GM21381 (cell line): ENCODE measurements around the gene NCKAP5L.
A peak's percentile ranks its signal among the peaks of the same experiment; 100 is the strongest.

ENCODE experiments used
- ATAC-seq: cut with Tn5 transposase; IDR thresholded peaks from one replicate; pipeline ENCODE4 v1.9.1; 2021; ENCODE audit warnings: mild to moderate bottlenecking, moderate library complexity; ENCODE audit not compliant: unreplicated experiment

Gene NCKAP5L

DNA sequence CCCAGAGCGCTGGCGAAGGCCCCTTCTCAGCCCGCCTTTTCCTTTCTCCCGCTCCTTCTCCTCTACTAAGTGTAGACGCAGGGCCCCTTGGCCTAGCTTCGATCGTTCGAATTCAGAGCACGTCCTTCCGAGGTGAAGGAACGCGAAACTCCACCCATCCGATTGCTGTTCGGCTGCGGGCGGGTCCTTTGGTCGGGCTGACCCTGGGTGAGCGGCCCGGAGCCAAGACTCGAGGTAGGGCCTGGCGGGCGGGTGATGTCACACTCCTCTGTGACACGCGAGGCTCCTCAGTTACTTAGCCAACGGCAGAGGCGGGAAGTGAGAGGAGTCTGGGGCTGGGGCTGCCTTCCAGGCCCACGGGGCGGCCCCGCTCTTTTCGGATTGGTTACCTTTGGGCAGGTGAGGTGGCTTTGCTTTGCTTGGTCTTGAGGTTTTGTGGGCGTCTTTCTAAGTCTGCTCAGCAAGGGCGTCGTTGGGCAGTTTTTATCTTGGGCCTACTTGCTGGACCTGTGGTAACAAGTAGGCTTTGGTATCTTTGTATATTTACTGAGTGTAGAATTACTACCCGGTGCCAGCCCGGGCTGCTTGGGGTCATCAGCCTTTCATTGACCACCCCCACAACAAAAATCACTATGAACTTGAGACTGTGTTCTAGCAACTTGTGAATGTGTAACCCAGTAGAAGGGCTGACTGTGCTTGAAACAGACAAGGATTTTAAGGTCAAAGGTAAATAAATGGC lies 86.2 kb downstream of the NCKAP5L start:
- ATAC-seq, result peak; percentile 48
